ENCODE data around the gene NR1D2.

DNA sequence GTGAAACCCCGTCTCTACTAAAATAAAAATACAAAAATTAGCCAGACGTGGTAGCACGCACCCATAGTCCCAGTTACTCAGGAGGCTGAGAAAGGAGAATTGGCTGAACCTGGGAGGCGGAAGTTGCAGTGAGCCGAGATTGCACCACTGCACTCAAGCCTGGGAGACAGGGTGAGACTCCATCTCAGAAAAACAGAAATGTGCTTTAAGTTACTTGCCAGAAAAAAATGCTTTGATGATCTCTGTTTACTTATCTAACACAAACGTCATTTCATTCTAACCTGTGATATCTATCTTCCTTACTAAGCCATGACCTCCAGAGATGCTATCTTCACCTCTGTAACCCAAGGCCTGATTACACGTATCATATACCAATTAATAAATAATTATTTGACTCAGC lies 35.7 kb upstream of the NR1D2 start:
- TF ChIP-seq TAF1 (IDR thresholded peaks at IDR 0.05; ENCODE audit: low read depth): no peak
- TF ChIP-seq, protein P1, sequence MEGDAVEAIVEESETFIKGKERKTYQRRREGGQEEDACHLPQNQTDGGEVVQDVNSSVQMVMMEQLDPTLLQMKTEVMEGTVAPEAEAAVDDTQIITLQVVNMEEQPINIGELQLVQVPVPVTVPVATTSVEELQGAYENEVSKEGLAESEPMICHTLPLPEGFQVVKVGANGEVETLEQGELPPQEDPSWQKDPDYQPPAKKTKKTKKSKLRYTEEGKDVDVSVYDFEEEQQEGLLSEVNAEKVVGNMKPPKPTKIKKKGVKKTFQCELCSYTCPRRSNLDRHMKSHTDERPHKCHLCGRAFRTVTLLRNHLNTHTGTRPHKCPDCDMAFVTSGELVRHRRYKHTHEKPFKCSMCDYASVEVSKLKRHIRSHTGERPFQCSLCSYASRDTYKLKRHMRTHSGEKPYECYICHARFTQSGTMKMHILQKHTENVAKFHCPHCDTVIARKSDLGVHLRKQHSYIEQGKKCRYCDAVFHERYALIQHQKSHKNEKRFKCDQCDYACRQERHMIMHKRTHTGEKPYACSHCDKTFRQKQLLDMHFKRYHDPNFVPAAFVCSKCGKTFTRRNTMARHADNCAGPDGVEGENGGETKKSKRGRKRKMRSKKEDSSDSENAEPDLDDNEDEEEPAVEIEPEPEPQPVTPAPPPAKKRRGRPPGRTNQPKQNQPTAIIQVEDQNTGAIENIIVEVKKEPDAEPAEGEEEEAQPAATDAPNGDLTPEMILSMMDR (IDR thresholded peaks at IDR 0.05; ENCODE audit: poor library complexity, severe bottlenecking): no peak
- TF ChIP-seq MXI1 (conservative IDR thresholded peaks at IDR 0.05; ENCODE audit: poor library complexity, severe bottlenecking): no peak
- no peak for TF ChIP-seq POLR2AphosphoS5 (IDR thresholded peaks at IDR 0.05)
- TF ChIP-seq EZH2 (IDR thresholded peaks at IDR 0.05; ENCODE audit: borderline replicate concordance, insufficient read depth, low read length, poor library complexity, severe bottlenecking): no peak
- TF ChIP-seq RAD21 (conservative IDR thresholded peaks at IDR 0.05): no peak
- TF ChIP-seq EP300 (conservative IDR thresholded peaks at IDR 0.05; ENCODE audit: poor library complexity, severe bottlenecking): no peak
- no peak for TF ChIP-seq SMC3 (conservative IDR thresholded peaks at IDR 0.05; ENCODE audit: poor library complexity)

Data from neural cell (in vitro differentiated cells).